ENCODE measurements around the gene TAMALIN. TPM values are rescaled to one million over a fixed set of nuclear protein-coding genes. Genes with fewer than 3 reads are reported as not detected.

TAMALIN gene
- total and polyA plus RNA-seq, 2 experiments from 2014 or later: 0.34 to 3.0 TPM

DNA sequence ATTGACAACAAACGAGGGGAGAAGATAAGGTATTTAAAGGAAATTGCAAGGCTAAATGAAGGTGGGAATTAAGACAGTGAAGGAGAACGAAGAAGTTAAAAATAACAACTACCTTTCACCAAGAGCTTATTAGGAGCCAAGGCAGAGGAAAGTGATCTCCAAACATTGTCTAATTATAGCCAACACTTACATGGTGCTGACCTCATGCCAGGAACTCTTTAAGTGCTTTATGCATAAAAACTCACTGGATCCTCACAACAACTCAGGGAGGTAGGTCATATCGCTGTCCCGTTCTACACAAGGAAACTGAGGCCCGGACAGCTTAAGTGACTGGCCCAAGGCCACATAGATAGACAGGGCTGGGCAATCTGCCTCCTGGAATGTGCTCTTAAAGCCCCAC, 19.5 kb downstream of the TAMALIN start:
- Histone ChIP-seq H2AFZ (peak overlapping the region; percentile 44; the same call in 1 of the 2 replicates), H3K9me2 (ENCODE audit: insufficient read depth) (no peaks in the 10 kb centered on the region), H3K4me1 (ENCODE audit: insufficient read depth) (peaks cover 22% of the 10 kb centered on the region), H3K4me2 (peak overlapping the region; percentile 74), H3F3A (replicated peaks; ENCODE audit: low read depth) (peaks cover 6% of the 10 kb centered on the region; the same call in 1 of the 2 replicates), H3K27me3 (ENCODE audit: insufficient read depth) (peaks cover 35% of the 10 kb centered on the region), H3K27ac (ENCODE audit: low read depth) (no peak overlapping the region), H3K36me3 (ENCODE audit: insufficient read depth) (no peaks in the 10 kb centered on the region), H4K20me1 (replicated peaks; ENCODE audit: insufficient read depth) (no peaks in the 10 kb centered on the region), H3K4me3 (peak overlapping the region; percentile 48; the same call in 1 of the 2 replicates), H3K79me2 (replicated peaks; ENCODE audit: insufficient read depth) (no peaks in the 10 kb centered on the region)
- H3K27me3 Mint-ChIP-seq (ENCODE audit: insufficient read depth, low read depth, poor library complexity): peaks cover 38% of the 10 kb centered on the region
- H3K9me3 Mint-ChIP-seq: no peaks in the 10 kb centered on the region
- no peaks in the 10 kb centered on the region for H3K36me3 Mint-ChIP-seq (ENCODE audit: low read depth)
- peaks cover 18% of the 10 kb centered on the region for H3K4me1 Mint-ChIP-seq
- no peak for ATAC-seq
- TF ChIP-seq EZH2 (IDR thresholded peaks at IDR 0.05; ENCODE audit: low read depth, unreplicated experiment) (no peak), EZH2phosphoT487 (IDR thresholded peaks at IDR 0.05; ENCODE audit: unreplicated experiment) (no peak), JUNB (IDR thresholded peaks at IDR 0.05; ENCODE audit: unreplicated experiment) (no peak), NANOG (IDR thresholded peaks at IDR 0.05; ENCODE audit: borderline replicate concordance) (no peak), POLR2AphosphoS5 (IDR thresholded peaks at IDR 0.05; ENCODE audit: low read depth) (no peak), STAT1 (IDR thresholded peaks at IDR 0.05; ENCODE audit: unreplicated experiment) (no peak), ZNF114 (CRISPR knock-in tag; IDR thresholded peaks at IDR 0.05) (no peak), CREB1 (CRISPR knock-in tag; IDR thresholded peaks at IDR 0.05; ENCODE audit: low read depth) (no peak)
- TF ChIP-seq, protein P1, sequence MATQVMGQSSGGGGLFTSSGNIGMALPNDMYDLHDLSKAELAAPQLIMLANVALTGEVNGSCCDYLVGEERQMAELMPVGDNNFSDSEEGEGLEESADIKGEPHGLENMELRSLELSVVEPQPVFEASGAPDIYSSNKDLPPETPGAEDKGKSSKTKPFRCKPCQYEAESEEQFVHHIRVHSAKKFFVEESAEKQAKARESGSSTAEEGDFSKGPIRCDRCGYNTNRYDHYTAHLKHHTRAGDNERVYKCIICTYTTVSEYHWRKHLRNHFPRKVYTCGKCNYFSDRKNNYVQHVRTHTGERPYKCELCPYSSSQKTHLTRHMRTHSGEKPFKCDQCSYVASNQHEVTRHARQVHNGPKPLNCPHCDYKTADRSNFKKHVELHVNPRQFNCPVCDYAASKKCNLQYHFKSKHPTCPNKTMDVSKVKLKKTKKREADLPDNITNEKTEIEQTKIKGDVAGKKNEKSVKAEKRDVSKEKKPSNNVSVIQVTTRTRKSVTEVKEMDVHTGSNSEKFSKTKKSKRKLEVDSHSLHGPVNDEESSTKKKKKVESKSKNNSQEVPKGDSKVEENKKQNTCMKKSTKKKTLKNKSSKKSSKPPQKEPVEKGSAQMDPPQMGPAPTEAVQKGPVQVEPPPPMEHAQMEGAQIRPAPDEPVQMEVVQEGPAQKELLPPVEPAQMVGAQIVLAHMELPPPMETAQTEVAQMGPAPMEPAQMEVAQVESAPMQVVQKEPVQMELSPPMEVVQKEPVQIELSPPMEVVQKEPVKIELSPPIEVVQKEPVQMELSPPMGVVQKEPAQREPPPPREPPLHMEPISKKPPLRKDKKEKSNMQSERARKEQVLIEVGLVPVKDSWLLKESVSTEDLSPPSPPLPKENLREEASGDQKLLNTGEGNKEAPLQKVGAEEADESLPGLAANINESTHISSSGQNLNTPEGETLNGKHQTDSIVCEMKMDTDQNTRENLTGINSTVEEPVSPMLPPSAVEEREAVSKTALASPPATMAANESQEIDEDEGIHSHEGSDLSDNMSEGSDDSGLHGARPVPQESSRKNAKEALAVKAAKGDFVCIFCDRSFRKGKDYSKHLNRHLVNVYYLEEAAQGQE (IDR thresholded peaks at IDR 0.05; ENCODE audit: unreplicated experiment): no peak
- TF ChIP-seq, protein P2, sequence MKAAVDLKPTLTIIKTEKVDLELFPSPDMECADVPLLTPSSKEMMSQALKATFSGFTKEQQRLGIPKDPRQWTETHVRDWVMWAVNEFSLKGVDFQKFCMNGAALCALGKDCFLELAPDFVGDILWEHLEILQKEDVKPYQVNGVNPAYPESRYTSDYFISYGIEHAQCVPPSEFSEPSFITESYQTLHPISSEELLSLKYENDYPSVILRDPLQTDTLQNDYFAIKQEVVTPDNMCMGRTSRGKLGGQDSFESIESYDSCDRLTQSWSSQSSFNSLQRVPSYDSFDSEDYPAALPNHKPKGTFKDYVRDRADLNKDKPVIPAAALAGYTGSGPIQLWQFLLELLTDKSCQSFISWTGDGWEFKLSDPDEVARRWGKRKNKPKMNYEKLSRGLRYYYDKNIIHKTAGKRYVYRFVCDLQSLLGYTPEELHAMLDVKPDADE (IDR thresholded peaks at IDR 0.05): no peak
- TF ChIP-seq, protein P3, sequence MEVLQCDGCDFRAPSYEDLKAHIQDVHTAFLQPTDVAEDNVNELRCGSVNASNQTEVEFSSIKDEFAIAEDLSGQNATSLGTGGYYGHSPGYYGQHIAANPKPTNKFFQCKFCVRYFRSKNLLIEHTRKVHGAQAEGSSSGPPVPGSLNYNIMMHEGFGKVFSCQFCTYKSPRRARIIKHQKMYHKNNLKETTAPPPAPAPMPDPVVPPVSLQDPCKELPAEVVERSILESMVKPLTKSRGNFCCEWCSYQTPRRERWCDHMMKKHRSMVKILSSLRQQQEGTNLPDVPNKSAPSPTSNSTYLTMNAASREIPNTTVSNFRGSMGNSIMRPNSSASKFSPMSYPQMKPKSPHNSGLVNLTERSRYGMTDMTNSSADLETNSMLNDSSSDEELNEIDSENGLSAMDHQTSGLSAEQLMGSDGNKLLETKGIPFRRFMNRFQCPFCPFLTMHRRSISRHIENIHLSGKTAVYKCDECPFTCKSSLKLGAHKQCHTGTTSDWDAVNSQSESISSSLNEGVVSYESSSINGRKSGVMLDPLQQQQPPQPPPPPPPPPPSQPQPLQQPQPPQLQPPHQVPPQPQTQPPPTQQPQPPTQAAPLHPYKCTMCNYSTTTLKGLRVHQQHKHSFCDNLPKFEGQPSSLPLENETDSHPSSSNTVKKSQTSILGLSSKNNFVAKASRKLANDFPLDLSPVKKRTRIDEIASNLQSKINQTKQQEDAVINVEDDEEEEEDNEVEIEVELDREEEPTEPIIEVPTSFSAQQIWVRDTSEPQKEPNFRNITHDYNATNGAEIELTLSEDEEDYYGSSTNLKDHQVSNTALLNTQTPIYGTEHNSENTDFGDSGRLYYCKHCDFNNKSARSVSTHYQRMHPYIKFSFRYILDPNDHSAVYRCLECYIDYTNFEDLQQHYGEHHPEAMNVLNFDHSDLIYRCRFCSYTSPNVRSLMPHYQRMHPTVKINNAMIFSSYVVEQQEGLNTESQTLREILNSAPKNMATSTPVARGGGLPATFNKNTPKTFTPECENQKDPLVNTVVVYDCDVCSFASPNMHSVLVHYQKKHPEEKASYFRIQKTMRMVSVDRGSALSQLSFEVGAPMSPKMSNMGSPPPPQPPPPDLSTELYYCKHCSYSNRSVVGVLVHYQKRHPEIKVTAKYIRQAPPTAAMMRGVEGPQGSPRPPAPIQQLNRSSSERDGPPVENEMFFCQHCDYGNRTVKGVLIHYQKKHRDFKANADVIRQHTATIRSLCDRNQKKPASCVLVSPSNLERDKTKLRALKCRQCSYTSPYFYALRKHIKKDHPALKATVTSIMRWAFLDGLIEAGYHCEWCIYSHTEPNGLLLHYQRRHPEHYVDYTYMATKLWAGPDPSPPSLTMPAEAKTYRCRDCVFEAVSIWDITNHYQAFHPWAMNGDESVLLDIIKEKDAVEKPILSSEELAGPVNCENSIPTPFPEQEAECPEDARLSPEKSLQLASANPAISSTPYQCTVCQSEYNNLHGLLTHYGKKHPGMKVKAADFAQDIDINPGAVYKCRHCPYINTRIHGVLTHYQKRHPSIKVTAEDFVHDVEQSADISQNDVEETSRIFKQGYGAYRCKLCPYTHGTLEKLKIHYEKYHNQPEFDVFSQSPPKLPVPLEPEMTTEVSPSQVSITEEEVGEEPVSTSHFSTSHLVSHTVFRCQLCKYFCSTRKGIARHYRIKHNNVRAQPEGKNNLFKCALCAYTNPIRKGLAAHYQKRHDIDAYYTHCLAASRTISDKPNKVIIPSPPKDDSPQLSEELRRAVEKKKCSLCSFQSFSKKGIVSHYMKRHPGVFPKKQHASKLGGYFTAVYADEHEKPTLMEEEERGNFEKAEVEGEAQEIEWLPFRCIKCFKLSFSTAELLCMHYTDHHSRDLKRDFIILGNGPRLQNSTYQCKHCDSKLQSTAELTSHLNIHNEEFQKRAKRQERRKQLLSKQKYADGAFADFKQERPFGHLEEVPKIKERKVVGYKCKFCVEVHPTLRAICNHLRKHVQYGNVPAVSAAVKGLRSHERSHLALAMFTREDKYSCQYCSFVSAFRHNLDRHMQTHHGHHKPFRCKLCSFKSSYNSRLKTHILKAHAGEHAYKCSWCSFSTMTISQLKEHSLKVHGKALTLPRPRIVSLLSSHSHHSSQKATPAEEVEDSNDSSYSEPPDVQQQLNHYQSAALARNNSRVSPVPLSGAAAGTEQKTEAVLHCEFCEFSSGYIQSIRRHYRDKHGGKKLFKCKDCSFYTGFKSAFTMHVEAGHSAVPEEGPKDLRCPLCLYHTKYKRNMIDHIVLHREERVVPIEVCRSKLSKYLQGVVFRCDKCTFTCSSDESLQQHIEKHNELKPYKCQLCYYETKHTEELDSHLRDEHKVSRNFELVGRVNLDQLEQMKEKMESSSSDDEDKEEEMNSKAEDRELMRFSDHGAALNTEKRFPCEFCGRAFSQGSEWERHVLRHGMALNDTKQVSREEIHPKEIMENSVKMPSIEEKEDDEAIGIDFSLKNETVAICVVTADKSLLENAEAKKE (CRISPR knock-in tag; IDR thresholded peaks at IDR 0.05): no peak
- H3K27ac Mint-ChIP-seq: no peak overlapping the region
- no peak for DNase-seq (ENCODE audit: low spot score)
- H3K4me3 Mint-ChIP-seq: peak overlapping the region; percentile 67; the same call in 1 of the 3 replicates
